Stomach smooth muscle (tissue), 2 donors: ENCODE results near the gene EML5.

Source experiments
- H3K27ac ChIP-seq: one replicate; pipeline ENCODE4 v1.7.0; 2013; ENCODE audit warnings: mild to moderate bottlenecking, low read length, inconsistent platforms
- H3K27me3 ChIP-seq, 2 donors: one replicate each; pipeline ENCODE4 v1.7.0; 2013; ENCODE audit warnings: low read length in 2 of 2; ENCODE audit not compliant: insufficient read depth in 2 of 2, control insufficient read depth in 1 of 2
- H3K36me3 ChIP-seq, 2 donors: one replicate each; pipeline ENCODE4 v1.7.0; 2013; ENCODE audit warnings: low read length in 2 of 2; ENCODE audit not compliant: control insufficient read depth in 2 of 2, insufficient read depth in 2 of 2
- H3K4me1 ChIP-seq: one replicate; pipeline ENCODE4 v1.7.0; 2013; ENCODE audit warnings: low read length; ENCODE audit not compliant: control insufficient read depth, insufficient read depth
- H3K4me3 ChIP-seq, 2 donors: one replicate each; pipeline ENCODE4 v1.7.0; 2013; ENCODE audit warnings: low read length in 2 of 2
- H3K9ac ChIP-seq, 2 donors: one replicate each; pipeline ENCODE4 v1.7.0; 2013; ENCODE audit warnings: low read length in 2 of 2, mild to moderate bottlenecking in 1 of 2
- H3K9me3 ChIP-seq, 2 donors: one replicate each; pipeline ENCODE4 v1.7.0; 2013; ENCODE audit warnings: low read length in 2 of 2; ENCODE audit not compliant: control insufficient read depth in 2 of 2
- donor health status: healthy.
- donor health status: Pancreatic carcinoma.

The EML5 gene

GRCh38 chr14:88668448-88669116 is 124.2 kb downstream of the EML5 start:
- H3K9ac ChIP-seq, result no peak overlapping the region
- H3K27me3 ChIP-seq, result no peaks in the 10 kb centered on the region
- H3K9me3 ChIP-seq, result no peaks in the 10 kb centered on the region
- no peaks in the 10 kb centered on the region for H3K4me1 ChIP-seq
- H3K4me3 ChIP-seq, result no peak overlapping the region
- no peaks in the 10 kb centered on the region for H3K36me3 ChIP-seq
- H3K27ac ChIP-seq, result no peak overlapping the region

DNA sequence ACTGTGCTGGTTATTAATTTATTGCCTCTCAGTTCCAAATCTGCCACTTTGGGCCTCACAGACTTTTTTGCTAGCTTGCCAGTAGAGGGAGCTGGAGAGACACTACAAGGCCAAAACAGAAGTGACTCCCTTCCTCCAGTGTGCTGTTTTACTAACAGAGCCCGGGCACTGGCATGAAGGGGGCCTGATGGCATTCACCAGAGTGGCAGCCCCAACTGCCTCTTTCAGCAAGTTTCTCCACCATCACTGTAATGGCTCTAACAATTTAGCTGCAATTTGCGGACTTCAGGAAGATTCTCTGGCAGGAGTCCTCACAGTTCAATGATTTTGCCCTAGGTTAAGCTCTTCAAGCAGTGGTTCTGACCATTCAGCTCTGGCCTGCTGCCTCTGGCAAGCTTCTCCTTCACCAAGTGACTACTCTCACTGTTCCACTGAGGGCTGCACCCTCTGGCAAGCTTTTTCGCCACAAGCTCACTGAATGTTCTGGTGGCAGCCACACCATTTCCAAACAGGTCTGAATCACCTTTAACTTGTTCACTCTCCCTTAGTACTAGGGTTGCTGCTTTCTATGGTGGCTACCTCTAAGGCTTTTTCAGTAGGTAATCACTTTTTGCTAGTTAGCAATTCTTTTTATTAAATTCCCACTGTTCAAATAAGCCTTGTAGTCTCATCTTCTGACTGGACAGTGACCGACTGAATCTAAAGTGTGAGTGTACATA is 125.0 kb downstream of the EML5 start:
- no peak overlapping the region for H3K27ac ChIP-seq
- H3K4me1 ChIP-seq, result no peaks in the 10 kb centered on the region
- H3K9me3 ChIP-seq, result no peaks in the 10 kb centered on the region
- H3K27me3 ChIP-seq, result no peaks in the 10 kb centered on the region
- H3K4me3 ChIP-seq, result no peak overlapping the region
- no peaks in the 10 kb centered on the region for H3K36me3 ChIP-seq
- peak overlapping the region in 1 of 2 donors; percentile 3 for H3K9ac ChIP-seq

DNA sequence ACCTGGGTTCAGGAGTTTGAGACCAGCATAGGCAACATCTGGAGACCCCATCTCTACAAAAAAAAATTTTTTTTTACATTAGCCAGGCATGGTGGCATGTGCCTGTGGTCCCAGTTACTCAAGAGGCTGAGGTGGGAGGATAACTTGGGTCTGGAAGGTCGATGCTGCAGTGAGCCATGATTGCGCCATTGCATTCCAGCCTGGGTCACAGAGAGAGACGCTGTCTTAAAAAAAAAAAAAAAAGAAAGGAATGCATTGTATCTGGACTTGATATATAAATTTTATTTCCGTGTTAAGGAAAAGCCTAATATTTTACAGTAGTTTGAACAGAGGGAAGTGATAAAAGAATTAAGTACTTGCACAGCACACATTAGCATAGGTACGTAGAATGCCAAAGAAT is 132.7 kb downstream of the EML5 start:
- Histone ChIP-seq H3K4me1 (no peaks in the 10 kb centered on the region), H3K36me3 (peaks cover 0 to 2% of the 10 kb centered on the region in 2 donors), H3K27me3 (no peaks in the 10 kb centered on the region), H3K4me3 (no peak overlapping the region), H3K9me3 (no peaks in the 10 kb centered on the region), H3K27ac (no peak overlapping the region), H3K9ac (no peak overlapping the region)

- Histone ChIP-seq H3K27ac (no peak overlapping the region), H3K9ac (no peak overlapping the region), H3K27me3 (no peaks in the 10 kb centered on the region), H3K4me3 (no peak overlapping the region), H3K9me3 (no peaks in the 10 kb centered on the region), H3K4me1 (no peaks in the 10 kb centered on the region), H3K36me3 (no peaks in the 10 kb centered on the region)
These were observed 153.5 kb downstream of the EML5 start for GRCh38 chr14:88639221-88639620.

DNA sequence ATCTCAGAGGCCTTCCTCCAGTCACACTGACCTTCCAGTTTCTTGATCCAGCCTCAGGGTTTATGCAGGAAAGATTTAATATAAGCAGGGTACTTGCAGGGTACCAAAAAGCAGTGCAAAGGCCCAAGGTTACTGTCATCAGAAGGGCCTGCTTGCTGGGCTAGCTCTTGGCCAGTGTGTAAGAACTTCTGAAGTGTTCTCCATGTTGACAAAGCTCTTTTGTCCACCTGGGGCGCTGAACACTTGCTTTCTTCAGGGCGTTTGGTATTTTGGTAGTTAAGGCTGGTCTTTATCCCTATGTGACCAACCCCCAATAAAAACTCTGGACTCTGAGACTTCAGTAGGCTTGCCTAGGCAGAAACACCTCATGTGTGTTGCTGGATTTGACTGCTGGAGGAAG is 160.2 kb downstream of the EML5 start:
- Histone ChIP-seq H3K4me3 (no peak overlapping the region), H3K4me1 (no peaks in the 10 kb centered on the region), H3K27me3 (no peaks in the 10 kb centered on the region), H3K9ac (no peak overlapping the region), H3K9me3 (no peaks in the 10 kb centered on the region), H3K27ac (no peak overlapping the region), H3K36me3 (no peaks in the 10 kb centered on the region)

DNA sequence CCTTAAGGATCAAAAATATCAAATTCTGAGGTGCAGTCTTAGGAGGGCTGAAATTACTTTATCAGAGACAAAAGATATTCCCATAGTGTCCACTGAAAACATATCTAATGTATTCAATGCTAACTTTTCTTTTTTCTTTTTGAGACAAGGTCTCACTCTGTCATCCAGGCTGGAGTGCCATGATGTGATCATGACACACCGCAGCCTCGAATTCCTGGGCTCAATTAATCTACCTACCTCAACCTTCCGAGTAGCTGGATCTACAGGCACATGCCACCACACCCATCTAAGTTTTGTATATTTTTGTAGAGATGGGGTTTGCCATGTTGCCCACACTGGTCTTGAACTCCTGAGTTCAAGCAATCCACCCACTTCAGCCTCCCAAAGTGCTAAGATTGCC is 161.7 kb downstream of the EML5 start:
- Histone ChIP-seq H3K27ac (no peak overlapping the region), H3K4me1 (no peaks in the 10 kb centered on the region), H3K9me3 (no peaks in the 10 kb centered on the region), H3K36me3 (no peaks in the 10 kb centered on the region), H3K27me3 (no peaks in the 10 kb centered on the region), H3K4me3 (no peak overlapping the region), H3K9ac (no peak overlapping the region)

- no peak overlapping the region for H3K9ac ChIP-seq
- no peaks in the 10 kb centered on the region for H3K4me1 ChIP-seq
- no peaks in the 10 kb centered on the region for H3K27me3 ChIP-seq
- H3K4me3 ChIP-seq, result no peak overlapping the region
- no peak overlapping the region for H3K27ac ChIP-seq
- no peaks in the 10 kb centered on the region for H3K36me3 ChIP-seq
- no peaks in the 10 kb centered on the region for H3K9me3 ChIP-seq
These were observed 162.2 kb downstream of the EML5 start for GRCh38 chr14:88630565-88630964.

DNA sequence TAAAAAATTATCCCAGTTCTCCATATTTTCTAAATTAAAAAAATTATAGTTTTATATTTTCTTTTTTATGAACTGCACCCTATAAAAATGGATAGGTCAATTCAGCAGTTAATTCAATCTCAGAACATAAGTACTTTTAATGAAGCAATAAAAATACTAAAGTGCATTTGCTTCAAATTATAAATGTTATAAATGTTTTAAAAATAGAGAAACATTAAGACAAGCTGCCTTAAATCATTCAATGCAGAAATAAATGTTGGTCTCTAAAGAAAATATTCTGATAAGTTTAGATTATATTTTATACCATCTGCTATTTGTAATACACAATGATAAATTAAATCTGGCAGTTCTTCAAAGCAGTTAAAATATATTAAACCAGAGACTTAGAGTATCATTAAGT is 164.3 kb downstream of the EML5 start:
- peaks cover 0 to 7% of the 10 kb centered on the region in 2 donors for H3K36me3 ChIP-seq
- H3K9me3 ChIP-seq, result no peaks in the 10 kb centered on the region
- H3K4me3 ChIP-seq, result no peak overlapping the region
- no peak overlapping the region for H3K27ac ChIP-seq
- H3K27me3 ChIP-seq, result no peaks in the 10 kb centered on the region
- no peaks in the 10 kb centered on the region for H3K4me1 ChIP-seq
- H3K9ac ChIP-seq, result no peak overlapping the region

- Histone ChIP-seq H3K27me3 (no peaks in the 10 kb centered on the region), H3K4me3 (no peak overlapping the region), H3K27ac (no peak overlapping the region), H3K4me1 (no peaks in the 10 kb centered on the region), H3K9me3 (no peaks in the 10 kb centered on the region), H3K36me3 (peaks cover 0 to 7% of the 10 kb centered on the region in 2 donors), H3K9ac (no peak overlapping the region)
These were observed 164.7 kb downstream of the EML5 start for GRCh38 chr14:88628033-88628432.

DNA sequence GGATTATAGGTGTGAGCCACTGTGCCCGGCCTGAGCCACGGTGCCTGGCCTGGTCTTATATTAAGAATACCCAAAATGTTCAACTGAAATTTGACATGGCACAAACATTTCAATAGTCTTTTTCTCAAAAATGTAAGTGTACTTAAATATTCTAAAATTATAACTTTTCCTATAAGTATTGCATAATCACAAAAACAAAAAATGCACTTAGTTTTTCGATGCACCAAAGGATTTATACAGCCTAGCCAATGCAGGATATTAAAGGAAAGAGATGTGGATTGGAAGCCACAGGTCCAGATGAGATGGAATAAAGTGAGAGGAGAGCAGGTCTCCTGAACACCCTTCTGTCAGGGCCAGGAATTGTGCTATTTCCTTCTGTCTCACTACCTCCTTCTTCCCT is 167.1 kb downstream of the EML5 start:
- H3K4me3 ChIP-seq, result no peak overlapping the region
- peaks cover 0 to 9% of the 10 kb centered on the region in 2 donors for H3K36me3 ChIP-seq
- no peaks in the 10 kb centered on the region for H3K27me3 ChIP-seq
- H3K9ac ChIP-seq, result no peak overlapping the region
- H3K9me3 ChIP-seq, result no peaks in the 10 kb centered on the region
- no peak overlapping the region for H3K27ac ChIP-seq
- no peaks in the 10 kb centered on the region for H3K4me1 ChIP-seq

DNA sequence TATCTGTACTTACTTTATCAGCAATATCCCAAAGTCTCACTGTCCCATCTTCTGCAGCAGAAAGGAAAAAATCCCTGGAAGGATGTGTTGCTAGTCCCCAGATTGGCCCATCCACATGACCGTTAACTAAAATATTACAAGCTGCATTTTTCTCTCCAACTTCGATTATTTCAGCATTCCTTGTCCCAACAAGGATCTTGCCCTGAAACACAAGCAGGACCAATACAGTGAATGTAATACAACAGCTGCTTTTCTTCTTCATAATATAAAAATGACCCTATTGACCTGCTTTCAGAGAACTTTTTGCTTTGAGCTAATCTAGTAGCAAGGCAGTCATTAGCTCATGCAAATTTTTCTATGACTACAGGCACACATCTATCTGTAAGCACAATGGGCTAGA is 171.7 kb downstream of the EML5 start:
- Histone ChIP-seq H3K27ac (no peak overlapping the region), H3K4me1 (no peaks in the 10 kb centered on the region), H3K9me3 (no peaks in the 10 kb centered on the region), H3K27me3 (no peaks in the 10 kb centered on the region), H3K9ac (no peak overlapping the region), H3K4me3 (no peak overlapping the region), H3K36me3 (peaks cover 0 to 9% of the 10 kb centered on the region in 2 donors)
